Measurements from ENCODE around the gene CNTLN.
"Not testable (repeated sequence)": the region's sequence is repeated elsewhere in the genome, so short reads cannot be mapped to it uniquely, and the experiment has no call there.

Gene CNTLN

GRCh38 chr9:17140418-17140817 lies 5.6 kb downstream of the CNTLN start:
- TF ChIP-seq CTCF (conservative IDR thresholded peaks at IDR 0.05; ENCODE audit: low read depth, low read length): no peak
- no peak overlapping the region for H3K4me3 ChIP-seq (ENCODE audit: low read depth, low read length)
- DNase-seq (ENCODE audit: low read depth): no peak

- H3K4me3 ChIP-seq (ENCODE audit: low read depth, low read length): no peak overlapping the region
- no peak for DNase-seq (ENCODE audit: low read depth)
- TF ChIP-seq CTCF (conservative IDR thresholded peaks at IDR 0.05; ENCODE audit: low read depth, low read length): no peak
Observed at GRCh38 chr9:17148324-17148723, 13.5 kb downstream of the CNTLN start.

GRCh38 chr9:17159469-17159868 lies 24.6 kb downstream of the CNTLN start:
- TF ChIP-seq CTCF (conservative IDR thresholded peaks at IDR 0.05; ENCODE audit: low read depth, low read length): no peak
- no peak overlapping the region for H3K4me3 ChIP-seq (ENCODE audit: low read depth, low read length)
- no peak for DNase-seq (ENCODE audit: low read depth)

GRCh38 chr9:17160327-17160726 lies 25.5 kb downstream of the CNTLN start:
- no peak overlapping the region for H3K4me3 ChIP-seq (ENCODE audit: low read depth, low read length)
- no peak for TF ChIP-seq CTCF (conservative IDR thresholded peaks at IDR 0.05; ENCODE audit: low read depth, low read length)

GRCh38 chr9:17165764-17166163 lies 30.9 kb downstream of the CNTLN start:
- no peak for DNase-seq (ENCODE audit: low read depth)
- TF ChIP-seq CTCF (conservative IDR thresholded peaks at IDR 0.05; ENCODE audit: low read depth, low read length): no peak
- no peak overlapping the region for H3K4me3 ChIP-seq (ENCODE audit: low read depth, low read length)

More at GRCh38 chr9:17160327-17160726, 25.5 kb downstream of the CNTLN start:
- no peak for DNase-seq (ENCODE audit: low read depth)

GRCh38 chr9:17166346-17166745 lies 31.5 kb downstream of the CNTLN start:
- TF ChIP-seq CTCF (conservative IDR thresholded peaks at IDR 0.05; ENCODE audit: low read depth, low read length): no peak
- H3K4me3 ChIP-seq (ENCODE audit: low read depth, low read length): no peak overlapping the region
- DNase-seq (ENCODE audit: low read depth): no peak

GRCh38 chr9:17171309-17172094 lies 36.7 kb downstream of the CNTLN start:
- no peak for DNase-seq (ENCODE audit: low read depth)
- no peak overlapping the region for H3K4me3 ChIP-seq (ENCODE audit: low read depth, low read length)
- no peak for TF ChIP-seq CTCF (conservative IDR thresholded peaks at IDR 0.05; ENCODE audit: low read depth, low read length)

- DNase-seq (ENCODE audit: low read depth); H3K4me3 ChIP-seq (ENCODE audit: low read depth, low read length): not testable (repeated sequence)
Observed at GRCh38 chr9:17177496-17177895, 42.7 kb downstream of the CNTLN start.

Data from choroid plexus epithelial cell (primary cell).